22Rv1 (cell line): Measurements from ENCODE around the gene TNFSF13B.

Experiments used
- ZFX ChIP-seq: fragments of 450-650 bp; IDR thresholded peaks from 2 replicates; pipeline ENCODE4 v1.6.1; 2017; ENCODE audit warnings: antibody characterized with exemption, borderline replicate concordance
- TF ChIP-seq, protein P1 (sequence below): fragments of 450-650 bp; IDR thresholded peaks from 2 replicates; pipeline ENCODE4 v1.5.1; 2017; ENCODE audit warnings: mild to moderate bottlenecking

DNA sequence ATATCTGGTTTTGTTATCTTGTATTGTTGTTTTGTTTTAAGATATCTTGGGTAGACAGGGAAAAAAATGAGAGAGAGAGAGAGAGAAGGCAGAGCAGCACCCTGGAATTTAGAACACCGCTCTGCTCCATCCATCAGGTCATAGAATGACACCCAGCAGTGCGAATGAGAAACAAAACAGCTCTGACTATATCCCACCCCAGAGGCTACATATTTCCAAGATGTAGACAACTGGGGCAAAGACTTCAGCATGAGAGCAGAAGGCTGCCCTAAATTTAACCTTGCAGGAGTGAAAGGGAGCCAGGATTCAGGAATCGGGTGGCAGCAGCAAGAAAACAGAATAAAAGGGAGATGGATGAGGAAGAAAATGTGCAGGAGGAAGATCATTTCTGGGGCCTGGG, 46.5 kb downstream of the TNFSF13B start:
- TF ChIP-seq, protein P1, sequence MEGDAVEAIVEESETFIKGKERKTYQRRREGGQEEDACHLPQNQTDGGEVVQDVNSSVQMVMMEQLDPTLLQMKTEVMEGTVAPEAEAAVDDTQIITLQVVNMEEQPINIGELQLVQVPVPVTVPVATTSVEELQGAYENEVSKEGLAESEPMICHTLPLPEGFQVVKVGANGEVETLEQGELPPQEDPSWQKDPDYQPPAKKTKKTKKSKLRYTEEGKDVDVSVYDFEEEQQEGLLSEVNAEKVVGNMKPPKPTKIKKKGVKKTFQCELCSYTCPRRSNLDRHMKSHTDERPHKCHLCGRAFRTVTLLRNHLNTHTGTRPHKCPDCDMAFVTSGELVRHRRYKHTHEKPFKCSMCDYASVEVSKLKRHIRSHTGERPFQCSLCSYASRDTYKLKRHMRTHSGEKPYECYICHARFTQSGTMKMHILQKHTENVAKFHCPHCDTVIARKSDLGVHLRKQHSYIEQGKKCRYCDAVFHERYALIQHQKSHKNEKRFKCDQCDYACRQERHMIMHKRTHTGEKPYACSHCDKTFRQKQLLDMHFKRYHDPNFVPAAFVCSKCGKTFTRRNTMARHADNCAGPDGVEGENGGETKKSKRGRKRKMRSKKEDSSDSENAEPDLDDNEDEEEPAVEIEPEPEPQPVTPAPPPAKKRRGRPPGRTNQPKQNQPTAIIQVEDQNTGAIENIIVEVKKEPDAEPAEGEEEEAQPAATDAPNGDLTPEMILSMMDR, result no peak
- TF ChIP-seq ZFX, result no peak
